Anterior cingulate cortex (tissue), 58 donors: ENCODE results near the gene LGALS4.
"Not testable (repeated sequence)": the region's sequence is repeated elsewhere in the genome, so short reads cannot be mapped to it uniquely, and the experiment has no call there.

Source experiments
- DNase-seq, 58 donors: peaks; one replicate each; lab custom pipeline; 2025; lab: John Stamatoyannopoulos, UW

Gene LGALS4

GRCh38 chr19:38800577-38801347, 12.0 kb downstream of the LGALS4 start:
- DNase-seq = no peak

DNA sequence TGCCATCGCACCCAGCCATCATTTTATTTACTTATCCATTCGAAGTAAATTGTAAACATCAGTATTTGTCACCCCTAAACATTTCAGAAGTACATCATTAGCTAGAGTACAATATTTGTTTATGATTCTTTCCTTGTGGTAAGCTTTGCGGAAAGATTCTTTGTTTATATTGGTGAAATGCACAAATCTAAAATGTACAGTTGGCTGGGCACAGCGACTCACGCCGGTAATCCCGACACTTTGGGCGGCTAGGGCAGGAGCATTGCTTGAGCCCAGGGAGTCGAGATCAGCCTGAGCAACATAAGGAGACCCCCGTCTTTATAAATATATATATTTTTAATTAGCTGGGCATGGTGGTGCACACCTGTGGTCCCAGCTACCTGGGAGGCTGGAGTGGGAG, 13.6 kb downstream of the LGALS4 start:
- no peak for DNase-seq

DNA sequence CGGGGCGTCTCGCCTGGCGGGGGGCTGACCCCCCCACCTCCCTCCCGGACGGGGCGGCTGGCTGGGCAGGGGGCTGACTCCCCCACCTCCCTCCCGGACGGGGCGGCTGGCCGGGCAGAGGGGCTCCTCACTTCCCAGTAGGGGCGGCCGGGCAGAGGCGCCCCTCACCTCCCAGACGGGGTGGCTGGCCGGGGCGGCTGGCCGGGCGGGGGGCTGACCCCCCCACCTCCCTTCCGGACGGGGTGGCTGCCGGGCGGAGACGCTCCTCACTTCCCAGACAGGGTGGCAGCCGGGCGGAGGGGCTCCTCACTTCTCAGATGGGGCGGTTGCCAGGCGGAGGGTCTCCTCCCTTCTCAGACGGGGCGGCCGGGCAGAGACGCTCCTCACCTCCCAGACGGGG, 15.0 kb downstream of the LGALS4 start:
- DNase-seq = not testable (repeated sequence)

DNA sequence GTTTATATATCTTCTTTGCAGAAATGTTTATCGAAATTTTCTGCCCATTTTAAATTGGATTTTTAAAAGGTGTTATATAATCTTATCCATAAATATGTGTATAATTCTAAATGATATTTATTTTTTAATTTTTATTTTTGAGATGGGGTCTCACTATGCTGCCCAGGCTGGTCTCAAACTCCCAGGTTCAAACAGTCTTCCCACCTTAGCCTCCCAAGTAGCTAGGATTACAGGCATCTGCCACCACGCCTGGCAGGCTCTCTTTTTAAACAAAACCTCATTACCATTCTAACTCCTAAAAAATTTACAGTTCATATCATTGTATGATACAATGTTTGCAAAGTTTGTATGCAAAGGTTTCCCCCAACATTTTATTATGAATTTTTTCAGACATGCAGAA, 16.6 kb downstream of the LGALS4 start:
- no peak for DNase-seq

GRCh38 chr19:38795549-38795948, 17.2 kb downstream of the LGALS4 start:
- DNase-seq = no peak

GRCh38 chr19:38793671-38794070, 19.1 kb downstream of the LGALS4 start:
- no peak for DNase-seq

GRCh38 chr19:38793177-38793576, 19.6 kb downstream of the LGALS4 start:
- DNase-seq = peak in 6 of 58 donors; percentile 4 to 36 (median 12)

DNA sequence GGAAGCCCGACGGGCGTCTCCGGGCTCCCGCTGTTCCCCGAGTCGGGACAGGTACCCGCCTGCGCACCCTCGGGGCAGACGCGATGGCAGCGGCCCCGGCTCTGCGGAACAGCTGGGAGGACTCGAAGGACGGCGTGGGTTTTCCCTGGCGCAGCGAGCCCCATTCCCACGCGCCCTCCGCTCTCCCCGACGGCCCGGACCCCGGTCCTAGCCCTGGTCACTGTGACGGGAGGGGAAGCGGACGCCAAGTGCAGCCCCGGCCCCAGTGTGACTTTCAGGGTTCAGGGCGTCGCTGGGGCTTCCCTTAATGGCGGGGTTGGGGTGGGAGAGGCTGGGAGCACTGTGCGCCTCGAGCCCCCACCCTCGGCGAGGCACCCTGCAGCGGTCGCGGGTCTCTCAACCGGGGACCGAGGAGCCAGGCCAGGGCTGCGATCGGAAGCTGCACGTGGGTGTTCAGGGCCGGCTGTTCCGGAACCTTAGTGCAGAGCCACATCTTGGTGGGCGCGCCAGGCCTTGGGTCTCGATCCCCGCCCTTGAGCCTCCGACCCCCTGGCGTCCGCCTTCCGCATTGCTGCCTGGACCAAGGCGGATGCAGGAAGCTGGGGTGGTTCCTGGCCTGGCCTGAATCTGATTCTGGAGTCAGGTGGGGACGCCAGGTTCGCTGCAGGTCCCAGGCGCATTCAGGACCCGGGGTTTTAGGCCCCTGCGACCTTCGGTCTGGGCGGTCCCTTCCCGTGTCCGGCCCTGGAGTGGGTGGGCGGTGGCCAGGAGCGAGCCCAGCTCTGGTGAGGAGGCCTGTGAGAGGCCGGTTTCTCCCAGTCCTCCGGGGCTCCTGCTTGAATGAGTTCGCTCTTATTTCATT, 20.3 kb downstream of the LGALS4 start:
- DNase-seq = peak in 2 of 58 donors; percentile 1 to 4

DNA sequence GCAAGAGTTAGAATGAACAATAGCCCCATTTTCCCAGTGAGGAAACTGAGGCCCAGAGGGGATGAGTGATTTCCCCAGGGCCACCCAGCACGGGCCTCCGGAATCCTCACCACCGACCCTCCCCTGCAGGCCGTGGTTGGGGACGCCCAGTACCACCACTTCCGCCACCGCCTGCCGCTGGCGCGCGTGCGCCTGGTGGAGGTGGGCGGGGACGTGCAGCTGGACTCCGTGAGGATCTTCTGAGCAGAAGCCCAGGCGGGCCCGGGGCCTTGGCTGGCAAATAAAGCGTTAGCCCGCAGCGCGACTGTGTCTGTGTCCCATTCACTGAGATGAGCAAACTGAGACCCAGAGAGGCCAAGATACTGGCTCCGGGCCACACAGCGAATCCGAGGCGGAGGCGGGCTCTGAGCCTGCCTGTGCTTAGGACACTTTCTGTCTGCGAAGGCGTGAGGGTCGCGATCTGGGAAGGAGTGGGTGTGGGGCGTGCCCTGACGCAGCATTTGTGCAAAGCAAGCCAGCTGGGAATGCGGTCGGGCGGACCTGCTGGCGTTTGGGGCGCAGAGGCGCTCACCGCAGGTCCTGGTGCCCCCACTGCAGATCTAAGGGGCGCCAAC, 21.2 kb downstream of the LGALS4 start:
- DNase-seq = not testable (repeated sequence)

- DNase-seq = not testable (repeated sequence)
Measured at GRCh38 chr19:38790507-38791403, 22.0 kb downstream of the LGALS4 start.

DNA sequence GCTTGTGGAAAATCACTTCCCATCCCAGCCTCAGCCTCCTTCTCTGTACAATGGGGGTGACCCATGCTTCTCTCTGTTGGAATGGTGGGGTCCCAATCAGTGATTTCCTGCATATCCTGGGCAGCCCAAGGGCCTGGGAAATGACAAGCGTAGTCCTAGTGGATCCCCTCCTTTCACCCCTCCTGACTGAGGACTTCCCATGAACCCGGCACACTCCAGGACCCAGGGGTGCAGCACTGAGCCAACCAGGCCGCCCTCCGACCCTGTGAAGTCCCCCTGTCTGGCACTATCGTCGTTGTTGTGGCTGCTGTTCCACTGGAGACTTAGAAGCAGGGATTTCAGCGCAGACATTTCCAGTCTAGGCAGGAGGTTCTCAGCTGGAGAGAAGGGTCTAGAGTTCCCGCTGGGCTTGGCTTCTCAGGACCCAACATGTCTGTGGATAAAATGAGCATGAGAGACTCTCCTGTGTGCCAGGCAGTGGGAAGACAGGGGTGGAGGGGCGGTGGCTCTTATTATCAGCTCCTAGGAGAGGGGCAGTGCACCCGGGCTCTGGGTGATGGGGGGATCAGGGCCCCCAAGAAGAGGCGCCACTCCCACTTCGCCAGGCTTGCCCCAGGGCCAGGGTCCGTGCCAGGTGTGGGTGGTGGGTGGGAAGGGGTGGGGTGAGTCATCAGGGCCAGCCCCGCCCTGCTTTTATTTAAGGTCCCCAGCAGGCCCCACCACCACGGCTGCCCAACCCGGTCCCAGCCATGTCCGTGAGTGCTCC, 24.1 kb downstream of the LGALS4 start, which contains the start of gene LGALS7B:
Gene LGALS7B, plus strand, starts transcription at position 723 of the 766 bp plus-strand sequence. Its CDS starts 27 bp downstream, at position 750.
- no peak for DNase-seq

DNA sequence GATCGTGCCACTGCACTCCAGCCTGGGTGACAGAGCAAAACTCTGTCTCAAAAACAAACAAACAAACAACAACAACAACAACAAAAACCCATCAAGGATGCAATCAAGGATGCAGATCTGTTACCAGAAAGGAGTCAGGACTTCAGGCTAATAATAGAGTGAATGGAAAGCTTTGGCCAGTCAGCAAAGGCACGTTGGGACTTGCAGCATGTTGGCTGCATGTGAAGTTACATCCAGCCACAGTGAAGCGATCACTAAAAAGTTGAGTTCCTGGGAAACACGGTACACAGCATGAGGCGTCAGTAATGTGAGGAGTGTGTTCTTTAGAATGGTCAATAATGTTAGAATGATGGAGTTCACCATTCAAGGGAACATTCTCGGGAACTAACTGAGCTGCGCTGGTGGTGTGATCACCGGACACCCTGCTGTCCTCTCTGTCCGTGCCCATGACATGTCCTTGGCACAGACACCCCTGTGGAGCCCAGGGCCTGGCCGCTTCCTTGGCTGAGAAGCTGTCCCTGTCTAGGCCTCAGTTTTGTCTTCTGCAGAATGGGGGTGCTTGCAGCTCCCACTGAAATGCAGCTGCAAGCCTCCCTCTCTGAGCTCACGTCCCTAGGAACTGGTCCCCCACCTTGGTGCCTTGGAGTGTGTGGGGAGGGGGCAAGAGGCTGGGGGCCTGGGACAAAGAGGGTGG, 26.0 kb downstream of the LGALS4 start:
- no peak for DNase-seq

- DNase-seq = not testable (repeated sequence)
Measured at GRCh38 chr19:38786061-38786460, 26.7 kb downstream of the LGALS4 start.

- DNase-seq = no peak
Measured at GRCh38 chr19:38785187-38785699, 27.5 kb downstream of the LGALS4 start.

DNA sequence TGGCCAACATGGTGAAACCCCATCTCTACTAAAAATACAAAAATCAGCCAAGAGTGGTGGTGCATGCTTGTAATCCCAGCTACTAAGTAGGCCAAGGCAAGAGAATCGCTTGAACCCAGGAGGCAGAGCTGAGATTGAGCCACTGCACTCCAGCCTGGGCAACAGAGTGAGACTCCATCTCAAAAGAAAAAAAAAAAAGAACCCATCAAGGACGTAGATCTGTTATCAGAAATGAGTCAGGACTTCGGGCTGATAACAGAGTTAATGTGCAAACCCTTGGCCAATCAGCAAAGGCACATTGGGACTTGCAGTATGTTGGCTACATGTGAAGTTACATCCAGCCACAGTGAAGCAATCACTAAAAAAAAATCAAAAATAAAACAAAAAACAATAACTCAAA, 28.5 kb downstream of the LGALS4 start:
- DNase-seq = no peak

GRCh38 chr19:38782212-38782611, 30.5 kb downstream of the LGALS4 start:
- DNase-seq = not testable (repeated sequence)

GRCh38 chr19:38781058-38781457, 31.7 kb downstream of the LGALS4 start:
- no peak for DNase-seq

DNA sequence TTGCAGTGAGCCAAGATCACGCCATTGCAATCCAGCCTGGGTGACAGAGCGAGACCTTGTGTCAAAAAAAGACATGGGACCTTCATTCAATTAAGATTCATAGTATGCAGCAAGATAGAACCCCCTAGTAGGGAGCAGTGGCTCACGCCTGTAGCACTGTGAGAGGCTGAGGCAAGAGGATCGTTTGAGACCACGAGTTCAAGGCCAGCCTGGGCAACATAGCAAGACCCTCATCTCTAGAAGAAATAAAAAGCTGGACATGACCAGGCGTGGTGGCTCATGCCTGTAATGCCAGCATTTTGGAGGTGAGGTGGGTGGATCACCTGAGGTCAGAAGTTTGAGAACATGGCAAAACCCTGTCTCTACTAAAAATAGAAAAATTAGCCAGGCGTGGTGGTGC, 32.3 kb downstream of the LGALS4 start:
- no peak for DNase-seq
